Mononuclear cell (primary cell): ENCODE data around the gene YIF1A. TPM values are rescaled to one million over a fixed set of nuclear protein-coding genes. Genes with fewer than 3 reads are reported as not detected.

Experiments
- H3K27me3 ChIP-seq: 2 replicates; pipeline ENCODE4 v1.6.0; 2011; ENCODE audit warnings: low read length, control low read depth; ENCODE audit not compliant: insufficient read depth
- H3K4me1 ChIP-seq: 2 replicates; pipeline ENCODE4 v1.5.1; 2011; ENCODE audit warnings: mild to moderate bottlenecking, low read length, control low read depth; ENCODE audit not compliant: insufficient read depth
- H3K4me3 ChIP-seq: 2 replicates; pipeline ENCODE4 v1.5.1; 2011; ENCODE audit warnings: mild to moderate bottlenecking, low read length, moderate library complexity
- H3K9me3 ChIP-seq: 2 replicates; pipeline ENCODE4 v1.5.1; 2011; ENCODE audit warnings: low read depth, mild to moderate bottlenecking, control low read depth, low read length
- total RNA-seq: library from RNA; depleted of rRNA; stranded (reverse); fragments of >200 nt; gene quantifications from one replicate; pipeline ENCODE4 v1.2.3, GENCODE V29; 2012

The YIF1A gene
- total RNA-seq, 1 donor, result 13.1 TPM

DNA sequence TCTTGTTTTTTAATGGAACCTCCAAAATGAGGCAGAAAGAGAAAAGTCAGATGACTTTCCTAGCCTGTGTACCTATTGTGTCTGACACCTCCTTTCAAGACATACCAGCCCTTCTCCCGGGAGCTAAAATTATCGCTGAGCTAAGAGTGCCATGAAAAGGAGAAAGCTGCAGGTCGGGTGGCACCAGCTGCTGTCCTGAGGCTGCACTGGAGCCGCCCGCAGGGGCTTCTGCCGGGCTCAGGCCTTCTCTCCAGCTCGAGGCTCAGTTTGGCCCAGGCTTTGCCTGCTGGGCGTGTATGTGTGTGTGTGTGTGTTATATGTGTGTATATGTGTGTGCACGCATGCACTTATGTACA, 48.2 kb downstream of the YIF1A start:
- H3K9me3 ChIP-seq, result no peaks in the 10 kb centered on the region
- H3K4me3 ChIP-seq, result no peak overlapping the region
- no peaks in the 10 kb centered on the region for H3K27me3 ChIP-seq
- no peaks in the 10 kb centered on the region for H3K4me1 ChIP-seq

DNA sequence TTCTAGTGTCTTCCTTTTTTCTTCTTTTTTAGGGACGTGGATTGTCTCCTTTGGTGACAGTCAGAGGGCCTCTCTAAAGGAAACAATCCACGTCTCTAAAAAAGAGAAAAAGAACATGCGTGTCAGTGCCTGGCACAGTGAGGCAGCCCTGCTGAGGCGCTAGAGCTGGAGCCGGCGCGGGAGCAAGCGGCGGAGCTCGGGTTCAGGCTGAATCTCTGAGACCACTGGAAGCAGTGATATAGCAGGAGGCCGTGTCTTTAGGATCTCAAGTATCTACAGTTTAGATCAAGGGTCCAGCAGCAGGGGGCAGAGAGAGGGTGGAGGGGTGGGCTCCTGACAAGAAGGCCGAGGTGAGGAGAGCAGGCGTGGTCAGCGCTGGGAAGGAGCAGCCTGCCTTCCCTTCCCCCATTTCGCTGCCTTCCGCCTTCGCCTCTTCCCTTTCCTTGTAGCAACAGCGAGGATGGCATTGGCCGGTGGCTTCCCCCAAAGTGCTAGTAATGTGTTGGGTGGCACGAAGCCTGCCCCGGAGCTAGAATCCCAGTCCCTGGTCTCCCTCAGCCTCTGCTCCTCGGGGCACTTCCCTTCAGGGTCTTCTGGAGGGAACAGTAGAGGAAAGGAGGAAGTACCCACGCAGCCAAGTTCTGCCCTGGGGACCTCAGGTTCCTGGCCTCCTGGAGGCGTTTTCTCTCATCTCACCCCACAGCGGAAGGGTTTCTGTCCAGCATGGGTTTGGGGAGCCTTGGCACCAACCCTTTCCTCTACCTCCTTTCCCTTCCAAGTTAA, 48.8 kb downstream of the YIF1A start:
- no peak overlapping the region for H3K4me3 ChIP-seq
- H3K27me3 ChIP-seq, result no peaks in the 10 kb centered on the region
- no peaks in the 10 kb centered on the region for H3K4me1 ChIP-seq
- no peaks in the 10 kb centered on the region for H3K9me3 ChIP-seq

DNA sequence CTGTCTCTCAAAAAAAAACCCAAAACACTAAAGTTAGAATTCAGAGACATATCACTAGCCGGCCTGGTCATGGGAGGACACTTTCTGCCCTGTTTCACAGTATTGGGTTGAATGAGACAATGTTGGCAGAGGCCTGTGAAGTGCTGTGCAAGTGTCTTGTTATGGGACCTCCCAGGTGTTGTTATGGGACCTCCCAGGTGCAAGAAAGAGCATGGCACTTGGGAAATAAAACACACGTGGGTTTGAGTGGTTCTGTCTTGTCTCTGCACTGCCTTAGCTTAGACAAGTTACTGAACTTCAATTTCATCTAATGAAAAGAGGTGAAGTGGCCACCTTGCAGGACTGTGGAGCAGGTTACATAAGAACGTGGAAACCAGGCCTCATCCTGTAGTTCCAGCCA, 49.4 kb downstream of the YIF1A start:
- H3K4me1 ChIP-seq, result no peaks in the 10 kb centered on the region
- H3K4me3 ChIP-seq, result no peak overlapping the region
- no peaks in the 10 kb centered on the region for H3K9me3 ChIP-seq
- no peaks in the 10 kb centered on the region for H3K27me3 ChIP-seq

DNA sequence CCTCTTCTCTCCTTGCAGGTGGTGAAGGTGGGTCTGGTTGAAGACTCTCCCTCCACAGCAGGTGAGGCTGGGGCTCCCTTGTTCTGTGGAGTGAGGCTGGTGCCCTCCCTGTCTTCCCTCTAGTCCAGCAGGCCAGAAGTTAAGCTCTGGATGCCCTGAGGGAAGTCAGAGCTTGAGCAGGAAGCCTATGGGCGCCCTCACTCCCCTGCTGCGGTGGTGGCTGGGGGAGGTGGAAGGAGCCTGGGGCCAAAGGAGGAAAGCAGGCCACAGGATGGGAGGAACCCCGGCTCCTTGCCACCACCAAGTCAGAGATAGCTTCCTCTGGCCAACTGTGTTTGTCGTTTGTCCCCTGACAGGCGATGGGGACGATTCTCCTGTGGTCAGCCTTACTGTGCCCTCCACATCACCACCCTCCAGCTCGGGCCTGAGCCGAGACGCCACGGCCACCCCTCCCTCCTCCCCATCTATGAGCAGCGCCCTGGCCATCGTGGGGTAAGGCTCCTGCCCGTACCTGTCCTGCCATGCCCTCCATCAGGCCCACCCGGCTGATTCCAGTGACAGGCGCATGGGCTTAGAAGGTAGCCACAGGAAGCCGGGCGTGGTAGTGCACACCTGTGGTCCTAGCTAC, 50.0 kb downstream of the YIF1A start:
- H3K4me3 ChIP-seq, result no peak overlapping the region
- H3K27me3 ChIP-seq, result no peaks in the 10 kb centered on the region
- no peaks in the 10 kb centered on the region for H3K9me3 ChIP-seq
- H3K4me1 ChIP-seq, result no peaks in the 10 kb centered on the region

DNA sequence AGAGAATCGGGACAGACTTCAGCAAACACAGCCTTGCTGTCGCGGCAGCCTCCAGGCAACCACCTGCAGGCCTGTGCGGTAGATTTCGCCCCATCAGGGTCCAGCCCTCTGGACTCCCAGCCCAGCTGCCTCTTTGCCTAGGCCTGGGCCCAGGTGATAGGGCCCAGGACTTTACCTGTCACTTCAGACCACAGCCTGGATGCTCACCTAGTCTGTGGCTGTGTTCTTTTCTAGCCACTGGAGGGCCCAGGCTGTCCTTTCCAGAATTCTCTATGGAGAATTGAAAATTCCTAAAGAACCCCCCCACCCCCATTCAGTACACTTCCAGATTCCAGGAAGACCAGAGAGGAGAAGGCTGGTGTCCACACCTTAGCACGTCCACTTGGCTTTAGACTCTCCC, 51.1 kb downstream of the YIF1A start:
- Histone ChIP-seq H3K9me3 (no peaks in the 10 kb centered on the region), H3K27me3 (no peaks in the 10 kb centered on the region), H3K4me3 (no peak overlapping the region), H3K4me1 (no peaks in the 10 kb centered on the region)

DNA sequence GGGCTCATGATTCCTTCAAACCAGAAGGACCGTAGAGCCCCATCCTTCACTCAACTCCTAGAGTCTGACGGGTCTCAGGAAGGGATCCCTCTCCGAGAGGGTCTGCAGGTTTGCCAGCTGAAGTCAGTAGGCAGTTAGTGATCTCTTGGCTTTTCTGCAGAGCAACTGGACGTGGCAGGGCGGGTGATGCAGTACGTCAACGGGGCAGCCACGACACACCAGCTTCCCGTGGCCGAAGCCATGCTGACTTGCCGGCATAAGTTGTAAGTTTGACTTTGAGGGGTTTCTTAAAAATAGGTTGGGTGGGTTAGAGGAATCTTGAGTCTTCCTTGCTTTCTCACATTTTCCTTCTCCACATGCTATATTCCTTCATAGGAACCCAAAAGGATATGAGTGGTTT, 53.8 kb downstream of the YIF1A start:
- no peaks in the 10 kb centered on the region for H3K9me3 ChIP-seq
- H3K4me3 ChIP-seq, result no peak overlapping the region
- no peaks in the 10 kb centered on the region for H3K4me1 ChIP-seq
- H3K27me3 ChIP-seq, result no peaks in the 10 kb centered on the region

Other genes with a start within 250 kb of the YIF1A start
- gene GAL3ST3, start 240.0 kb downstream of the YIF1A start, total RNA-seq, result not detected
- gene SF3B2, start 236.8 kb downstream of the YIF1A start, total RNA-seq, result 135 TPM
- 66.7 TPM for gene PACS1, start 218.9 kb downstream of the YIF1A start, total RNA-seq
- gene KLC2, start 31.4 kb downstream of the YIF1A start, total RNA-seq, result 11.2 TPM
- gene RAB1B, start 20.5 kb downstream of the YIF1A start, total RNA-seq, result 40.5 TPM
- 1.0 TPM for gene CNIH2, start 11.0 kb downstream of the YIF1A start, total RNA-seq
- gene TMEM151A, start 2.8 kb upstream of the YIF1A start, total RNA-seq, result 0.21 TPM
- gene CD248, start 27.9 kb upstream of the YIF1A start, total RNA-seq, result 1.5 TPM
- gene RIN1, start 47.3 kb upstream of the YIF1A start, total RNA-seq, result 4.8 TPM
- gene BRMS1, start 56.0 kb upstream of the YIF1A start, total RNA-seq, result 51.7 TPM
- 0.84 TPM for gene B4GAT1, start 58.5 kb upstream of the YIF1A start, total RNA-seq
- gene SLC29A2, start 82.6 kb upstream of the YIF1A start, total RNA-seq, result 1.2 TPM
- gene NPAS4, start 131.9 kb upstream of the YIF1A start, total RNA-seq, result not detected
- 22.6 TPM for gene MRPL11, start 149.7 kb upstream of the YIF1A start, total RNA-seq
- gene PELI3, start 177.8 kb upstream of the YIF1A start, total RNA-seq, result 9.8 TPM
- gene DPP3, start 191.3 kb upstream of the YIF1A start, total RNA-seq, result 15.2 TPM
- gene BBS1, start 221.5 kb upstream of the YIF1A start, total RNA-seq, result 12.6 TPM